Neuronal stem cell (in vitro differentiated cells): ENCODE data around the gene MAN2A1.

Experiments used
- DNase-seq: peaks from one replicate; pipeline ENCODE4 v3.0.0-alpha.2; 2013; ENCODE audit warnings: low spot score
- H2AFZ ChIP-seq: one replicate; pipeline ENCODE4 v1.6.1; 2013; ENCODE audit warnings: mild to moderate bottlenecking, low read length, inconsistent platforms
- H2AK5ac ChIP-seq: 2 replicates; pipeline ENCODE4 v1.6.1; 2013; ENCODE audit warnings: low read depth, mild to moderate bottlenecking, inconsistent platforms, low read length, moderate library complexity, mixed read lengths
- H2BK120ac ChIP-seq: 2 replicates; pipeline ENCODE4 v1.6.1; 2013; ENCODE audit warnings: low read depth, mild to moderate bottlenecking, inconsistent platforms, low read length, moderate library complexity, mixed read lengths
- H2BK12ac ChIP-seq: one replicate; pipeline ENCODE4 v1.6.1; 2013; ENCODE audit warnings: low read length, inconsistent platforms
- H2BK15ac ChIP-seq: 2 replicates; pipeline ENCODE4 v1.6.1; 2013; ENCODE audit warnings: mild to moderate bottlenecking, low read length, inconsistent platforms, mixed read lengths
- H2BK5ac ChIP-seq: one replicate; pipeline ENCODE4 v1.6.1; 2013; ENCODE audit warnings: inconsistent platforms, mild to moderate bottlenecking, low read length, moderate library complexity
- H3K14ac ChIP-seq: one replicate; pipeline ENCODE4 v1.6.1; 2013; ENCODE audit warnings: low read length, inconsistent platforms
- H3K18ac ChIP-seq: 2 replicates; pipeline ENCODE4 v1.6.1; 2013; ENCODE audit warnings: low read length, inconsistent platforms
- H3K23ac ChIP-seq: 2 replicates; pipeline ENCODE4 v1.6.1; 2013; ENCODE audit warnings: low read depth, mild to moderate bottlenecking, mixed read lengths, low read length, inconsistent platforms; ENCODE audit not compliant: poor library complexity
- H3K27ac ChIP-seq: replicated peaks from 3 replicates; pipeline ENCODE4 v1.5.1; 2013; ENCODE audit warnings: low read length, inconsistent platforms
- H3K27me3 ChIP-seq, 3 experiments: 2 replicates each; pipeline ENCODE4 v1.6.1; 2013; ENCODE audit warnings: low read length in 3 of 3, mild to moderate bottlenecking in 2 of 3, inconsistent platforms in 1 of 3, low read depth in 1 of 3, mixed read lengths in 1 of 3, moderate library complexity in 1 of 3; ENCODE audit not compliant: control insufficient read depth in 3 of 3, insufficient read depth in 3 of 3
- H3K36me3 ChIP-seq, 2 donors: replicated peaks in 1 of 2; 2 replicates each; pipeline ENCODE4 v1.6.1; 2013; ENCODE audit warnings: low read length in 2 of 2; ENCODE audit not compliant: control insufficient read depth in 2 of 2, insufficient read depth in 2 of 2
- H3K4ac ChIP-seq: 2 replicates; pipeline ENCODE4 v1.6.1; 2013; ENCODE audit warnings: inconsistent platforms, mild to moderate bottlenecking, low read length, moderate library complexity
- H3K4me1 ChIP-seq, 2 donors: 1 replicate in 1 of 2; 2 replicates in 1 of 2; pipeline ENCODE4 v1.6.1; 2013; ENCODE audit warnings: low read length in 2 of 2, low read depth in 1 of 2; ENCODE audit not compliant: control insufficient read depth in 2 of 2, insufficient read depth in 1 of 2
- H3K4me2 ChIP-seq: one replicate; pipeline ENCODE4 v1.6.1; 2013; ENCODE audit warnings: mild to moderate bottlenecking, low read length, inconsistent platforms; ENCODE audit not compliant: insufficient read depth, poor library complexity, severe bottlenecking
- H3K4me3 ChIP-seq, 2 donors: 2 replicates each; pipeline ENCODE4 v1.5.1; 2013; ENCODE audit warnings: low read length in 2 of 2, mild to moderate bottlenecking in 2 of 2, inconsistent platforms in 1 of 2, moderate library complexity in 1 of 2
- H3K79me1 ChIP-seq: one replicate; pipeline ENCODE4 v1.6.1; 2013; ENCODE audit warnings: low read depth, mild to moderate bottlenecking, inconsistent platforms, low read length, moderate library complexity
- H3K9ac ChIP-seq: one replicate; pipeline ENCODE4 v1.6.1; 2013; ENCODE audit warnings: mild to moderate bottlenecking, low read depth, low read length, inconsistent platforms; ENCODE audit not compliant: poor library complexity
- H3K9me3 ChIP-seq, 2 donors: replicated peaks in 1 of 2; 2 replicates each; pipeline versions ENCODE3 to v1.6.1; 2013; ENCODE audit warnings: low read length in 2 of 2, mild to moderate bottlenecking in 2 of 2, inconsistent platforms in 1 of 2, low read depth in 1 of 2, mixed read lengths in 1 of 2, moderate library complexity in 1 of 2; ENCODE audit not compliant: control insufficient read depth in 2 of 2, insufficient read depth in 1 of 2
- H4K8ac ChIP-seq: one replicate; pipeline ENCODE4 v1.6.1; 2013; ENCODE audit warnings: low read depth, mild to moderate bottlenecking, inconsistent platforms, low read length, moderate library complexity
- H4K91ac ChIP-seq: one replicate; pipeline ENCODE4 v1.6.1; 2013; ENCODE audit warnings: low read length, low read depth, mild to moderate bottlenecking, inconsistent platforms; ENCODE audit not compliant: poor library complexity
- WGBS, 2 donors: extraction: QIAGEN DNeasy Blood & Tissue Kit; methylation state at CpG; one replicate each; pipeline ENCODE4 v1.1.7; 2013; ENCODE audit warnings: missing lambda C conversion rate in 2 of 2, mixed read lengths in 1 of 2; ENCODE audit not compliant: insufficient read length in 2 of 2, insufficient replicate concordance in 1 of 2; ENCODE audit errors: extremely low coverage in 2 of 2; 5-methylcytosine and 5-hydroxymethylcytosine counted together

The MAN2A1 gene

DNA sequence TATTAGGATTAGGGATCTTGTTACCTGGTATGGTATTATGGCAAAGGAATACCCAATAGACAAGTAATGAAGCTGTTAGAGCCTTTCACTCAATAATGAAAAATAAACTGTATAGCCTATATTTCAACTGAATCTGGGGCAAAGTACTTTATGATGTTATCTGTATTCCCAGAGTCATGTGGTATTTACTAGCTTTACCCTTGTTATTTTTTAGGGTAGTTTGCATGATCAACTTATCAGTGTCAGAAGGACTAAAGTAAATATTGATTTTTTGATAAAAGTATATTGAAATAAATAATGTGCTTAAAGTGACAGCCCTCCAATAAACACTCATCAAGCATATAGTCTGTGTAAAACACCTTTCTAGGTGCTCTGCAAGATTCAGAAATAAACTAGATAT, 64.6 kb downstream of the MAN2A1 start:
- Histone ChIP-seq H3K4ac (no peak overlapping the region), H2BK15ac (no peak overlapping the region), H2BK5ac (no peak overlapping the region), H3K14ac (no peak overlapping the region), H3K4me1 (peaks cover 0 to under 1% of the 10 kb centered on the region in 2 donors), H3K18ac (no peak overlapping the region), H4K8ac (no peak overlapping the region), H3K4me2 (no peak overlapping the region), H3K36me3 (peaks cover 8 to 41% of the 10 kb centered on the region in 2 donors), H4K91ac (no peak overlapping the region), H3K4me3 (no peak overlapping the region), H3K9ac (no peak overlapping the region), H2AFZ (no peak overlapping the region), H2BK120ac (no peak overlapping the region), H3K79me1 (peaks cover 1% of the 10 kb centered on the region), H2BK12ac (no peak overlapping the region), H3K9me3 (peaks cover 0 to 17% of the 10 kb centered on the region in 2 donors), H3K27me3 (no peaks in the 10 kb centered on the region), H2AK5ac (no peak overlapping the region), H3K23ac (no peak overlapping the region), H3K27ac (no peak overlapping the region)
- no peak for DNase-seq

DNA sequence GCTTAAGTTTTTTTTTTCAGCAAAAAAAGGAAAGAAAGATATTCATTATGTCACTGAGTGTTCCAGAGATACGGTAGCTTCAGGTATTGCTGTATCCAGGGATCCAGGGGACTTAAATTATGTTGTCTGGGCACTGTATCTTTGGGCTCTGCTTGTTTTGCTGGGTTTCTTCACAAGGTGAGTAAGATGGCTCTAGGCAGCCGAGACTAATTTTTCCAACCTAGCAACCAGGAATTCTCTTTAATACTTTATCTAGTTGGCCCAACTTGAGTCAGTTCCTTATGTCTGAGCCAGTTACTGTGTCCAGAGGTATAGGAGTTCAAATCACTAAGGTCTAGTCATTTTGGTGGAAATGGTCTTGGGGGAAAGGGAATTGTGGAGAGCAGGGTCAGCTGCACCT, 66.0 kb downstream of the MAN2A1 start:
- Histone ChIP-seq H2BK15ac (no peak overlapping the region), H2AK5ac (no peak overlapping the region), H3K4ac (no peak overlapping the region), H3K23ac (no peak overlapping the region), H3K27ac (no peak overlapping the region), H4K8ac (no peak overlapping the region), H3K4me3 (no peak overlapping the region), H2BK120ac (no peak overlapping the region), H2BK5ac (no peak overlapping the region), H3K9ac (no peak overlapping the region), H3K9me3 (peaks cover 0 to 23% of the 10 kb centered on the region in 2 donors), H4K91ac (no peak overlapping the region), H3K27me3 (no peaks in the 10 kb centered on the region), H3K4me1 (no peaks in the 10 kb centered on the region), H3K36me3 (peaks cover 8 to 41% of the 10 kb centered on the region in 2 donors), H2BK12ac (no peak overlapping the region), H3K18ac (no peak overlapping the region), H2AFZ (no peak overlapping the region), H3K79me1 (peaks cover 1% of the 10 kb centered on the region), H3K4me2 (no peak overlapping the region), H3K14ac (no peak overlapping the region)
- WGBS, 2 donors = no CpG with 5 or more reads among the region's 2 CpGs
- DNase-seq = no peak

GRCh38 chr5:109756543-109757185, 66.9 kb downstream of the MAN2A1 start:
- no peak overlapping the region for H4K91ac ChIP-seq
- no peak overlapping the region for H2BK120ac ChIP-seq
- no peak overlapping the region for H2AFZ ChIP-seq
- no peak overlapping the region for H3K4me2 ChIP-seq
- peaks cover 1% of the 10 kb centered on the region for H3K79me1 ChIP-seq
- no peak overlapping the region for H4K8ac ChIP-seq
- no peak for DNase-seq
- no peak overlapping the region for H2BK12ac ChIP-seq
- H3K4ac ChIP-seq = no peak overlapping the region
- no peaks in the 10 kb centered on the region for H3K27me3 ChIP-seq
- H3K23ac ChIP-seq = no peak overlapping the region
- no peaks in the 10 kb centered on the region for H3K4me1 ChIP-seq
- H3K27ac ChIP-seq = no peak overlapping the region
- H3K18ac ChIP-seq = no peak overlapping the region
- H3K9me3 ChIP-seq = peaks cover 0 to 20% of the 10 kb centered on the region in 2 donors
- H3K36me3 ChIP-seq = peaks cover 8 to 41% of the 10 kb centered on the region in 2 donors
- no peak overlapping the region for H3K14ac ChIP-seq
- H2BK15ac ChIP-seq = no peak overlapping the region
- no peak overlapping the region for H2BK5ac ChIP-seq
- WGBS, 2 donors = no CpG with 5 or more reads among the region's 6 CpGs
- no peak overlapping the region for H3K9ac ChIP-seq
- H2AK5ac ChIP-seq = no peak overlapping the region
- no peak overlapping the region for H3K4me3 ChIP-seq

GRCh38 chr5:109757490-109757889, 67.8 kb downstream of the MAN2A1 start:
- Histone ChIP-seq H3K9ac (no peak overlapping the region), H3K18ac (no peak overlapping the region), H2BK120ac (no peak overlapping the region), H3K9me3 (peaks cover 3 to 24% of the 10 kb centered on the region in 2 donors), H3K79me1 (peaks cover 4% of the 10 kb centered on the region), H4K91ac (no peak overlapping the region), H3K23ac (no peak overlapping the region), H3K14ac (no peak overlapping the region), H3K4me3 (no peak overlapping the region), H2BK15ac (no peak overlapping the region), H3K4me2 (no peak overlapping the region), H2BK12ac (no peak overlapping the region), H2AFZ (no peak overlapping the region), H3K4me1 (no peaks in the 10 kb centered on the region), H4K8ac (no peak overlapping the region), H2AK5ac (no peak overlapping the region), H3K27me3 (no peaks in the 10 kb centered on the region), H3K4ac (no peak overlapping the region), H3K27ac (no peak overlapping the region), H3K36me3 (peaks cover 11 to 42% of the 10 kb centered on the region in 2 donors), H2BK5ac (no peak overlapping the region)
- no peak for DNase-seq
